ENCODE data around the gene RSPH6A.
"Not testable (repeated sequence)": the region's sequence is repeated elsewhere in the genome, so short reads cannot be mapped to it uniquely, and the experiment has no call there.

The RSPH6A gene

GRCh38 chr19:45764475-45764874 is 50.6 kb downstream of the RSPH6A start:
- no peak for DNase-seq

GRCh38 chr19:45763691-45764294 is 51.3 kb downstream of the RSPH6A start:
- no peak for DNase-seq

- DNase-seq = no peak
Measured at GRCh38 chr19:45762870-45763631, 52.1 kb downstream of the RSPH6A start.

- DNase-seq = no peak
Measured at GRCh38 chr19:45761714-45762113, 53.4 kb downstream of the RSPH6A start.

- no peak for DNase-seq
Measured at GRCh38 chr19:45758921-45759320, 56.2 kb downstream of the RSPH6A start.

GRCh38 chr19:45757695-45758094 is 57.4 kb downstream of the RSPH6A start:
- DNase-seq = no peak

GRCh38 chr19:45754323-45754722 is 60.8 kb downstream of the RSPH6A start:
- no peak for DNase-seq

- DNase-seq = no peak
Measured at GRCh38 chr19:45753548-45753947, 61.6 kb downstream of the RSPH6A start.

- DNase-seq = no peak
Measured at GRCh38 chr19:45752639-45753038, 62.5 kb downstream of the RSPH6A start.

GRCh38 chr19:45751483-45751882 is 63.6 kb downstream of the RSPH6A start:
- DNase-seq = not testable (repeated sequence)

GRCh38 chr19:45747513-45747912 is 67.6 kb downstream of the RSPH6A start:
- DNase-seq = no peak

GRCh38 chr19:45746866-45747265 is 68.2 kb downstream of the RSPH6A start:
- no peak for DNase-seq
